B cell (primary cell): ENCODE measurements around the gene SLC44A3.

Experiments used
- CTCF ChIP-seq: fragments of 200-600 bp; IDR thresholded peaks from one replicate; pipeline ENCODE4 v1.8.0; 2022; ENCODE audit warnings: antibody characterized with exemption, mild to moderate bottlenecking
- EZH2 ChIP-seq: IDR thresholded peaks from 2 replicates; pipeline ENCODE4 v1.6.1; 2012; ENCODE audit warnings: borderline replicate concordance, low read depth, mild to moderate bottlenecking, moderate library complexity, low read length; ENCODE audit not compliant: insufficient read depth, poor library complexity, severe bottlenecking

GRCh38 chr1:94821636-94822305 is 1.6 kb downstream of the SLC44A3 start:
- TF ChIP-seq CTCF (no peak), EZH2 (no peak)
